Measurements from ENCODE around the gene LRRC4C.
"Not testable (repeated sequence)": the region's sequence is repeated elsewhere in the genome, so short reads cannot be mapped to it uniquely, and the experiment has no call there.

Gene LRRC4C

GRCh38 chr11:40167805-40168204 lies 1291.6 kb downstream of the LRRC4C start:
- DNase-seq (ENCODE audit: low read depth), result not testable (repeated sequence)

- DNase-seq (ENCODE audit: low read depth), result no peak
These were observed 1292.6 kb downstream of the LRRC4C start for GRCh38 chr11:40166892-40167291.

- no peak for DNase-seq (ENCODE audit: low read depth)
These were observed 1296.3 kb downstream of the LRRC4C start for GRCh38 chr11:40162901-40163883.

GRCh38 chr11:40161854-40162410 lies 1297.5 kb downstream of the LRRC4C start:
- no peak for DNase-seq (ENCODE audit: low read depth)

GRCh38 chr11:40160418-40160817 lies 1299.0 kb downstream of the LRRC4C start:
- DNase-seq (ENCODE audit: low read depth), result no peak

- DNase-seq (ENCODE audit: low read depth), result no peak
These were observed 1309.7 kb downstream of the LRRC4C start for GRCh38 chr11:40149721-40150120.

- no peak for DNase-seq (ENCODE audit: low read depth)
These were observed 1318.9 kb downstream of the LRRC4C start for GRCh38 chr11:40140560-40140959.

- DNase-seq (ENCODE audit: low read depth), result no peak
These were observed 1319.9 kb downstream of the LRRC4C start for GRCh38 chr11:40139536-40139935.

GRCh38 chr11:40139066-40139465 lies 1320.4 kb downstream of the LRRC4C start:
- DNase-seq (ENCODE audit: low read depth), result no peak

- no peak for DNase-seq (ENCODE audit: low read depth)
These were observed 1324.5 kb downstream of the LRRC4C start for GRCh38 chr11:40134820-40135570.

- no peak for DNase-seq (ENCODE audit: low read depth)
These were observed 1326.0 kb downstream of the LRRC4C start for GRCh38 chr11:40133498-40133897.

- DNase-seq (ENCODE audit: low read depth), result no peak
These were observed 1326.5 kb downstream of the LRRC4C start for GRCh38 chr11:40132912-40133311.

GRCh38 chr11:40130427-40130826 lies 1329.0 kb downstream of the LRRC4C start:
- DNase-seq (ENCODE audit: low read depth), result no peak

GRCh38 chr11:40129266-40129665 lies 1330.2 kb downstream of the LRRC4C start:
- no peak for DNase-seq (ENCODE audit: low read depth)

- DNase-seq (ENCODE audit: low read depth), result no peak
These were observed 1334.4 kb downstream of the LRRC4C start for GRCh38 chr11:40125054-40125453.

GRCh38 chr11:40119661-40120060 lies 1339.8 kb downstream of the LRRC4C start:
- DNase-seq (ENCODE audit: low read depth), result no peak

GRCh38 chr11:40118780-40119179 lies 1340.7 kb downstream of the LRRC4C start:
- no peak for DNase-seq (ENCODE audit: low read depth)

GRCh38 chr11:40118026-40118425 lies 1341.4 kb downstream of the LRRC4C start:
- DNase-seq (ENCODE audit: low read depth), result no peak

GRCh38 chr11:40104941-40105550 lies 1354.4 kb downstream of the LRRC4C start:
- no peak for DNase-seq (ENCODE audit: low read depth)

- no peak for DNase-seq (ENCODE audit: low read depth)
These were observed 1358.7 kb downstream of the LRRC4C start for GRCh38 chr11:40100781-40101180.

- no peak for DNase-seq (ENCODE audit: low read depth)
These were observed 1359.3 kb downstream of the LRRC4C start for GRCh38 chr11:40100162-40100553.
